HT1080 (cell line): Measurements from ENCODE around the gene RPSA. TPM values are rescaled to one million over a fixed set of nuclear protein-coding genes. Genes with fewer than 3 reads are reported as not detected.
"Not testable (repeated sequence)": the region's sequence is repeated elsewhere in the genome, so short reads cannot be mapped to it uniquely, and the experiment has no call there.

Experiments
- DNase-seq: peaks from one replicate; pipeline ENCODE4 v3.0.0-alpha.2; 2015; ENCODE audit warnings: low read depth
- total RNA-seq: library from RNA; depleted of rRNA; stranded (reverse); fragments of >200 nt; shearing (Covaris generic); gene quantifications from 2 replicates; pipeline ENCODE4 v1.2.3, GENCODE V29; 2014

The RPSA gene
- total RNA-seq, 1 experiment from 2014 or later = 2,701 TPM

DNA sequence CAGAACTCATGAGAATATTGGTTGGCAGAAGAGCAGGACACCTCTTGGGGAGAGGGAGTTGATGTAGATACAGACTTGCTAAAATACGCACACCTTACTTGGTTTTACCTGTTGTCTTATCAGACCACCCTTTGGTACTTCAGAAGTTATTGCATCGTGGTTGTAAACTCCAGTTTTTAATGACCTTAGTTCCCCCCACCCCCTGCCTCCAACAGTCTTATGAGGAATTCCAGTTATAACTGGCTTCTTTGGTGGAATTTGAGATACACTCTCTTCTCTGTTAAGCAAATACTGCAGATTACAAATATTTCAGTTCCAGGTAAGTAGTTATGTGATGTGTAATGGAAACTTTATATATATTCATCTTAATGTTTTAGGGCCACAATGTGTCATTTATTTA, 18.4 kb upstream of the RPSA start:
- no peak for DNase-seq

DNA sequence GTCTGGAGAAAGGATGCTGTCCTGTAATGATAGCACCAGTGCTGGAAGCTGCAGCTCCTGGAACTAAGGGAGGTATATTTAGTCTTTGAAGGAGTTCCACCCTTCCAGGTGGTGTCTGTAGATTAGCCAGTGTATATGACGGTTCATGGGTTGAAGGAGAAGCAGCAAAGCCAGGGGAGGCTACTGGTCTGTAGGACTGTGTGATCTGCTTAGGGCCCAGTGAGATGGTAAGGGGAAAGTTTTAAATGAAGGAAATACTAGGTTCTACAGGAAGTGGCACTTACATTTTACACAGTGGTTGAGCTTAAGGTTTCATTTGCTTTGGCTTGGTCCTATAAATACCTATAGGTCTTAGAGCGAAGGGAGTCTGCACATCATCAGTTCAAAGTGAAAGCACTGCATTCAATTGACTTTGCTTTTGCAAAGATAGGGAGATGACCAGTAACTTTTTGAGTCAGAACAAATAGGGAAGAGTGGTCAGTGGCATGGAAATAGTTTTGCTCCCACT, 17.7 kb upstream of the RPSA start:
- no peak for DNase-seq

DNA sequence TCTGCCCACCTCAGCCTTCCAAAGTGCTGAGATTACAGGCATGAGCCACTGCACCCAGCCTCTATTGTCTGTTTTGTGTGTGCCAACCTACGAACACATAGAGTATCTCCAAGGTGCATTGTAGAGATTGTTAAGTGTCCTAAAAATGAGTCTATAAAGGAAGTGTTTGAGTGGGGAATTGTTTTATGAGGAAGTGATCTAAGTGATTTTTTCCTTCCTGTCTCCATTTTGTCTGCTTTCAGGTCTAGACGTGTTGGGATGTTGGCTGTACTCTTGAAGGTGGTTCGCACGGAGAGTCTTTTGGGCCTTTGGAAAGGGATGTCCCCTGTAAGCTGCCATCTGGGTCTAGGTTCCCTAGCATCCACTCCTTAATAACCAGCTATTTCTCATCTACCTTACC, 16.3 kb upstream of the RPSA start:
- no peak for DNase-seq

DNA sequence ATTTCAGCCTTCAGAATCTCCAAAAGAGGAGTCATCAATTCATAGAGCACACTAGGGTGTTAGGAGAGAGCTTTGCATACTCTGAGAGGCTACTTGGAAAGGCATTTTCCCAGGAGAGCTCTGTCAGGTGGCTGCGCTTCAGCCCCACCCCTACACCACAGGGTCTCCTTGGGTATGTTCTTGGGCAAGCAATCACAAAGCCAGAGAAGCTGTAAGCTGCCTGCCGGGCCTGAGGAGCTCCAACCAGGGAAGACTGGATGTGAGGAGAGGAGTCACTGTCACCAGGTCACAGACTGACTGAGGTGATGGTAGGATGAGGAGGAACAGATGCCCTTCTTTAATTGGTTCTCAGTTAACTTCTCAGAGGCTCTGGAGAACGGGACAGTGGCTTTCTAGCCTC, 9.8 kb upstream of the RPSA start:
- no peak for DNase-seq

DNA sequence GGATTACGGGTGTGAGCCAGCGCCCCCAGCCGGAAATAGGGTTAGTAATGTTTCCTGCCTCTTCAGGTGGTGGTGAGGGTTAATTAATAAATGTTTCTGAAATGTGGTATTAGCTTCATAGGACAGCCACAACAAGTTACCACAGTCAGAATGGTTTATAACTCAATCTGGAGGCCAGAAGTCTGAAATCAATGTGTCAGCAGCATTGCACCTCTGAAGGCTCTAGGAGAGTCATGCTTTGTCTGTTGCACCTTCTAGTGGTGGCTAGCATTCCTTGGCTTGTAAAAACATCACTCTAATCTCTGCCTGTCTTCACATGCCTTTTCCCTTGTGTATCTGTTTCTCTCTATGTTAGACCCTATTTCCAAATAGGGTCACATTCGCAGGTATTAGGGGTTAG, 7.8 kb upstream of the RPSA start:
- DNase-seq = no peak

GRCh38 chr3:39401983-39402382, 4.5 kb upstream of the RPSA start:
- DNase-seq = no peak

- DNase-seq = no peak
These were observed 1.4 kb upstream of the RPSA start for GRCh38 chr3:39404943-39405686.

- DNase-seq = no peak
These were observed 693 bp upstream of the RPSA start for GRCh38 chr3:39405687-39406367.

GRCh38 chr3:39407259-39407629, 724 bp downstream of the RPSA start:
- DNase-seq = no peak

DNA sequence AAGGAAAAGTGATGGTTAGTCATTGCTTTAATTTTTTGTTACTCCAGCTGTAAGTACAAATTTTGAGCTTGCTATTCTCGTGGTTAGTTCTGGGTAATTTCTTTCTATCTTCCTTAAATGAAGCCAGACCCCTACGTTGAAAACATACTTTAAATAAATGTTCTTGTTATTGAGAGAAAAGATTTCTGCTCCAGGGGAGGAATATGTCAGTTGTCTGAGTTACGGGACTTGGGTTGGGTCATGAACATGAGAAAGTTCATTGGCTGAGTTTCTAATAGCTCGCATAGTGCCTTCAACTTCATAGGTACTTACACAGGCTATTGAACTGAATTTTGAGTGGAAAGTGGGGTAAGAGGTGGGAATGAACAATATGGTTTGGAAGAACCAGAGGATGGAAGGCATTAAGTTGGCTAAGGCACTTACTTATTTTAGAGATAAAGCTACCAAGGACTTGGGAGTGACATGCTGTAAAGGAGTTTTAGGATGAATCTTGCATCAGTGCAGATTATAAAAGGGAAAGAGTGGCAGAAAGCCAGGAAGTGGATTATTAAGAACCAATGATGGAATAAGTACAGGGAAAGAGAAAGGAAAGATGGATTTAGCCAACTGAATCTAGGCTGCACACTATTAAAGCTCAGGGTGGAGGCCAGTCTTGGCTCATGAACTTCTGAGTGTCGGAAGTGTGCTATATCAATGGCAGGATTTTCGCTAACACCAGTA, 1.4 kb downstream of the RPSA start:
- no peak for DNase-seq

GRCh38 chr3:39408493-39409372, 2.2 kb downstream of the RPSA start:
- peak; percentile 69 for DNase-seq

DNA sequence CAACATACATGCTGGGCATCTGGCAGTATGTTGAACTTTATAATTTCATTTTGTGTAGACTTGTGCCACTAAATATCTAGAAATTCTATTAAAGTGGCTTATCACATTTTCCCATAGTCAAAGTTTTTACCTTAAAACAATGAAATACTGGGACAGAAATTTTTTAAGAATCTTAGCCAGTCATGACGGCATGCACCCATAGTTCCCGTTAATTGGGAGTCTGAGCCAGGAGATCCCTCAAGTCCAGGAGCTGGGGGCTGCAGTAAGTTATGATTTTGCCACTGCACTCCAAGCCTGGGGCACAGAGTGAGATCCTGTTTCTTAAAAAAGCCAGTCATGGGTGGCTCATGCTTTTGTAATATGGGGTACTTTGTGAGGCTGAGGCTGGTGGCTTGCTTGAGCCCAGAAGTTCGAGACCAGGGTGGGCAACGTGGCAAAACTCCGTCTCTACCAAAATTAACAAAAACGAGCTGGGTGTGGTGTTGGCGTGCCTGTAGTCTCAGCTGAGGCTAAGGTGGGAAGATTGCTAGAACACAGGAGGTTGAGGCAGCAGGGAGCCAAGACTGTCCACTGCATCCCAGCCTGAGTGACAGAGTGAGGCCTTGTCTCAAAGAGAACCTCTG, 3.1 kb downstream of the RPSA start:
- DNase-seq = no peak

- DNase-seq = no peak
These were observed 4.4 kb downstream of the RPSA start for GRCh38 chr3:39410893-39411292.

- DNase-seq = no peak
These were observed 6.2 kb downstream of the RPSA start for GRCh38 chr3:39412668-39413260.

DNA sequence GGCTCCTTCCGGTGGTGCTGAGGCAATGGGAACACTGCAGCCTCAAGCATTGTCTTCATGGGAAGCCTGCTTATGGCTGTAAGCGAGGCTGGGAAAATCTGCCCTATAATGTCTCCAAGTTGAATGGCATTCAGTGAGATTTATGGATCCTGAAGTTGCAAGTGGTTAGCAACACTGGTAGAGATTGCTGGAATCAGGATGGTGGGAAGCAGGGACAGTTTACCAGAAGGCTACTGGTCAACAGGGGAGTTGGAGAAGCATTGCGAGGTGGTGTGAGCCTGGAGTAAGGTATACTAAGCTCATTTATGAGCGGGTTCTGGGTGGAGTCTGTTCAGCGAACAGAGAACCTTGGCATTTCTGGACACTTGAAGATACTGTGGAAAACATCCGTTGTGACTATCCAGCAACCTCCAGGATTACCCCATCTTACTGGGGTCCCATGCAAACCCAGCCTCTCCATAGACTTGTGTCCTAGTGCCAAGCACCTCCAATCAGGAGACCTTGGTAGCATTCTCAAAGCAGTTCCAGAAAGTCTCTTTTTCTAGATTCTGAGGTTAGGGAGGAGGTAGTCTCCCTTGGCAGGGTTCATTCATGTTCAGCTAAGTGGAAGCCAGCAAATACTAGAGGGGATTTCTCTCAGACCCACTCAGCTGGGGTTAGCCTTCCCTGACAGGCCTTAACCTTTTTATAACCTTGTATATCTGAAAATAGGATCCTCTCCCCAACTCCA, 7.3 kb downstream of the RPSA start:
- DNase-seq = no peak

- no peak for DNase-seq
These were observed 7.9 kb downstream of the RPSA start for GRCh38 chr3:39414421-39414907.

GRCh38 chr3:39415302-39415701, 8.8 kb downstream of the RPSA start:
- DNase-seq = not testable (repeated sequence)

GRCh38 chr3:39415983-39416382, 9.5 kb downstream of the RPSA start:
- no peak for DNase-seq

- not testable (repeated sequence) for DNase-seq
These were observed 10.5 kb downstream of the RPSA start for GRCh38 chr3:39416998-39417397.
